Measurements from ENCODE around the gene RHOG.

- TF ChIP-seq CTCF (IDR thresholded peaks at IDR 0.05; ENCODE audit: insufficient read depth, low read length) (no peak), POLR2AphosphoS5 (IDR thresholded peaks at IDR 0.05; ENCODE audit: low read depth) (no peak; the same call in 1 of the 2 replicates), GABPA (IDR thresholded peaks at IDR 0.05; ENCODE audit: low read depth) (no peak)
- TF ChIP-seq, protein P1, sequence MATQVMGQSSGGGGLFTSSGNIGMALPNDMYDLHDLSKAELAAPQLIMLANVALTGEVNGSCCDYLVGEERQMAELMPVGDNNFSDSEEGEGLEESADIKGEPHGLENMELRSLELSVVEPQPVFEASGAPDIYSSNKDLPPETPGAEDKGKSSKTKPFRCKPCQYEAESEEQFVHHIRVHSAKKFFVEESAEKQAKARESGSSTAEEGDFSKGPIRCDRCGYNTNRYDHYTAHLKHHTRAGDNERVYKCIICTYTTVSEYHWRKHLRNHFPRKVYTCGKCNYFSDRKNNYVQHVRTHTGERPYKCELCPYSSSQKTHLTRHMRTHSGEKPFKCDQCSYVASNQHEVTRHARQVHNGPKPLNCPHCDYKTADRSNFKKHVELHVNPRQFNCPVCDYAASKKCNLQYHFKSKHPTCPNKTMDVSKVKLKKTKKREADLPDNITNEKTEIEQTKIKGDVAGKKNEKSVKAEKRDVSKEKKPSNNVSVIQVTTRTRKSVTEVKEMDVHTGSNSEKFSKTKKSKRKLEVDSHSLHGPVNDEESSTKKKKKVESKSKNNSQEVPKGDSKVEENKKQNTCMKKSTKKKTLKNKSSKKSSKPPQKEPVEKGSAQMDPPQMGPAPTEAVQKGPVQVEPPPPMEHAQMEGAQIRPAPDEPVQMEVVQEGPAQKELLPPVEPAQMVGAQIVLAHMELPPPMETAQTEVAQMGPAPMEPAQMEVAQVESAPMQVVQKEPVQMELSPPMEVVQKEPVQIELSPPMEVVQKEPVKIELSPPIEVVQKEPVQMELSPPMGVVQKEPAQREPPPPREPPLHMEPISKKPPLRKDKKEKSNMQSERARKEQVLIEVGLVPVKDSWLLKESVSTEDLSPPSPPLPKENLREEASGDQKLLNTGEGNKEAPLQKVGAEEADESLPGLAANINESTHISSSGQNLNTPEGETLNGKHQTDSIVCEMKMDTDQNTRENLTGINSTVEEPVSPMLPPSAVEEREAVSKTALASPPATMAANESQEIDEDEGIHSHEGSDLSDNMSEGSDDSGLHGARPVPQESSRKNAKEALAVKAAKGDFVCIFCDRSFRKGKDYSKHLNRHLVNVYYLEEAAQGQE (IDR thresholded peaks at IDR 0.05; ENCODE audit: insufficient replicate concordance, low read depth) = no peak
Measured at GRCh38 chr11:3837793-3838192, 3.0 kb downstream of the RHOG start.

Measured in HL-60 (cell line).